A673 (cell line): ENCODE data around the gene SRPK1.

Experiments used
- CTCF ChIP-seq: fragments of 300-800, 200-600 bp; sonication (generic); conservative IDR thresholded peaks from 2 replicates; pipeline ENCODE4 v1.5.1; 2017; ENCODE audit warnings: low read depth, mild to moderate bottlenecking, antibody characterized with exemption, low read length, moderate library complexity, mixed read lengths
- EZH2 ChIP-seq: fragments of 200-600 bp; sonication (generic); IDR thresholded peaks from 2 replicates; pipeline ENCODE4 v1.6.1; 2017; ENCODE audit warnings: borderline replicate concordance, low read depth, mild to moderate bottlenecking, mixed read lengths, antibody characterized with exemption, low read length; ENCODE audit not compliant: poor library complexity, severe bottlenecking

- TF ChIP-seq CTCF = no peak
- no peak for TF ChIP-seq EZH2
Observed at GRCh38 chr6:35936681-35937359, 15.9 kb upstream of the SRPK1 start.
